Endothelial cell of umbilical vein (primary cell): Measurements from ENCODE around the gene DSCAML1.

Experiments used
- POLR2AphosphoS5 ChIP-seq: IDR thresholded peaks from 2 replicates; pipeline ENCODE4 v1.6.1; 2012; ENCODE audit warnings: low read depth, mild to moderate bottlenecking, control low read depth, low read length, moderate library complexity; ENCODE audit not compliant: insufficient read depth
- TF ChIP-seq, protein P1 (sequence below), 2 donors: IDR thresholded peaks; 1 replicate in 1 of 2; 2 replicates in 1 of 2; pipeline ENCODE4 v1.5.1; 2011; ENCODE audit warnings: low read length in 2 of 2, mild to moderate bottlenecking in 2 of 2, moderate library complexity in 2 of 2, control low read depth in 1 of 2, inconsistent platforms in 1 of 2, low read depth in 1 of 2; ENCODE audit not compliant: insufficient read depth in 1 of 2; ENCODE audit errors: extremely low read depth in 1 of 2

DNA sequence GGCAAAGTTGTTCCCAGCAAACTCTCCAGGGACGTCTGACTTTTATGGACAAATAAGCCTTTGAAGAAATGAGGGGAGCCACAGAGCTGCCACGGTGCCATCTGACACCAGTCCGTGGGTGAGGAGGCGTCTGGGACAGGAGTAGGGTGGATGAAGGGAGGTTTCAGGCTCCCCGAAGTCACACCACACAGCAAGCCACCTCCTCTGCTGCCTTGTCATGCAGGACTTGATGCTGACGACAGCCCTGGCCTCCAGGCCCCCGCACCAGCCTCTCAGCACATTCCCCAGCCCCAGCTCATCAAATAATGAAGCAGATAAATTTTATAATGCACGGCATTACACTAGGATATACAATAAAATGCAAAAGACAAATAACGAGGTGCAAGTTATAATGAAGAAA, 312.9 kb downstream of the DSCAML1 start:
- TF ChIP-seq, protein P1, sequence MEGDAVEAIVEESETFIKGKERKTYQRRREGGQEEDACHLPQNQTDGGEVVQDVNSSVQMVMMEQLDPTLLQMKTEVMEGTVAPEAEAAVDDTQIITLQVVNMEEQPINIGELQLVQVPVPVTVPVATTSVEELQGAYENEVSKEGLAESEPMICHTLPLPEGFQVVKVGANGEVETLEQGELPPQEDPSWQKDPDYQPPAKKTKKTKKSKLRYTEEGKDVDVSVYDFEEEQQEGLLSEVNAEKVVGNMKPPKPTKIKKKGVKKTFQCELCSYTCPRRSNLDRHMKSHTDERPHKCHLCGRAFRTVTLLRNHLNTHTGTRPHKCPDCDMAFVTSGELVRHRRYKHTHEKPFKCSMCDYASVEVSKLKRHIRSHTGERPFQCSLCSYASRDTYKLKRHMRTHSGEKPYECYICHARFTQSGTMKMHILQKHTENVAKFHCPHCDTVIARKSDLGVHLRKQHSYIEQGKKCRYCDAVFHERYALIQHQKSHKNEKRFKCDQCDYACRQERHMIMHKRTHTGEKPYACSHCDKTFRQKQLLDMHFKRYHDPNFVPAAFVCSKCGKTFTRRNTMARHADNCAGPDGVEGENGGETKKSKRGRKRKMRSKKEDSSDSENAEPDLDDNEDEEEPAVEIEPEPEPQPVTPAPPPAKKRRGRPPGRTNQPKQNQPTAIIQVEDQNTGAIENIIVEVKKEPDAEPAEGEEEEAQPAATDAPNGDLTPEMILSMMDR (IDR thresholded peaks at IDR 0.05; ENCODE audit: extremely low read depth in 1 of 2, insufficient read depth in 1 of 2, low read depth in 1 of 2, low read length in 2 of 2) = no peak
- TF ChIP-seq POLR2AphosphoS5 = no peak
